NB4 (cell line): Measurements from ENCODE around the gene SMCP.

Experiments
- DNase-seq: peaks from one replicate; pipeline ENCODE4 v3.0.0; 2010; ENCODE audit warnings: low read depth
- H3K4me3 ChIP-seq: one replicate; pipeline ENCODE4 v1.5.1; 2011; ENCODE audit warnings: mild to moderate bottlenecking, low read depth, low read length, moderate library complexity
- CTCF ChIP-seq: IDR thresholded peaks from one replicate; pipeline ENCODE4 v1.5.1; 2012; ENCODE audit warnings: low read depth, low read length
- MAX ChIP-seq: IDR thresholded peaks from 2 replicates; pipeline ENCODE4 v1.6.1; 2011; ENCODE audit warnings: low read depth, low read length
- MYC ChIP-seq: IDR thresholded peaks from 2 replicates; pipeline ENCODE4 v1.6.1; 2011; ENCODE audit warnings: low read depth, low read length
- POLR2A ChIP-seq: IDR thresholded peaks from 2 replicates; pipeline ENCODE4 v1.6.1; 2011; ENCODE audit warnings: mild to moderate bottlenecking; ENCODE audit not compliant: insufficient read length; ENCODE audit errors: extremely low read depth

SMCP gene

GRCh38 chr1:152906023-152906565 lies 28.0 kb downstream of the SMCP start:
- DNase-seq, result no peak
- no peak for TF ChIP-seq MAX
- TF ChIP-seq CTCF, result no peak
- TF ChIP-seq POLR2A, result no peak
- no peak for TF ChIP-seq MYC
- H3K4me3 ChIP-seq, result no peak overlapping the region

GRCh38 chr1:152907686-152908601 lies 29.8 kb downstream of the SMCP start, which contains the start of gene IVL:
Gene IVL, plus strand, starts transcription at chr1:152908546. Its CDS starts 1,252 bp downstream, at chr1:152909798.
- TF ChIP-seq POLR2A (no peak), MAX (no peak), MYC (no peak), CTCF (no peak)
- DNase-seq, result no peak
- no peak within 1 kb of the TSS for H3K4me3 ChIP-seq

GRCh38 chr1:152909206-152909605 lies 31.1 kb downstream of the SMCP start:
- H3K4me3 ChIP-seq, result no peak overlapping the region
- TF ChIP-seq CTCF (no peak), POLR2A (no peak), MAX (no peak), MYC (no peak)
- DNase-seq, result no peak

- DNase-seq, result no peak
- no peak overlapping the region for H3K4me3 ChIP-seq
- TF ChIP-seq CTCF (no peak), POLR2A (no peak), MAX (no peak), MYC (no peak)
These were observed 34.3 kb downstream of the SMCP start for GRCh38 chr1:152912471-152912870.

- TF ChIP-seq CTCF (no peak), MYC (no peak), POLR2A (no peak), MAX (no peak)
- no peak overlapping the region for H3K4me3 ChIP-seq
- no peak for DNase-seq
These were observed 34.8 kb downstream of the SMCP start for GRCh38 chr1:152912900-152913299.
